ENCODE data around the gene GALNT9. TPM values are rescaled to one million over a fixed set of nuclear protein-coding genes. Genes with fewer than 3 reads are reported as not detected.

GALNT9 gene
- polyA plus RNA-seq, 1 donor from 2014 or later, result 13.5 TPM

GRCh38 chr12:132175496-132176384 is 153.6 kb downstream of the GALNT9 start:
- Histone ChIP-seq H3K79me2 (replicated peaks; ENCODE audit: insufficient read depth, low read length) (no peaks in the 10 kb centered on the region), H3F3A (ENCODE audit: insufficient read depth, low read length, poor library complexity, severe bottlenecking) (no peaks in the 10 kb centered on the region), H3K36me3 (ENCODE audit: insufficient read depth, low read length) (no peaks in the 10 kb centered on the region), H3K27ac (ENCODE audit: low read length) (no peak overlapping the region), H3K27me3 (ENCODE audit: insufficient read depth, low read depth, low read length) (no peaks in the 10 kb centered on the region), H2AFZ (ENCODE audit: low read depth, low read length) (no peak overlapping the region), H3K9me2 (ENCODE audit: insufficient read depth, low read length) (no peaks in the 10 kb centered on the region), H3K4me2 (ENCODE audit: low read length) (no peak overlapping the region), H4K20me1 (ENCODE audit: insufficient read depth) (no peaks in the 10 kb centered on the region), H3K4me3 (ENCODE audit: low read length) (no peak overlapping the region), H3K9me3 (ENCODE audit: low read length) (no peaks in the 10 kb centered on the region), H3K9ac (ENCODE audit: low read length) (no peak overlapping the region)
- TF ChIP-seq RAD21 (conservative IDR thresholded peaks at IDR 0.05) (no peak), EZH2 (IDR thresholded peaks at IDR 0.05; ENCODE audit: borderline replicate concordance, insufficient read depth, low read length, poor library complexity, severe bottlenecking) (no peak), CTCF (IDR thresholded peaks at IDR 0.05; ENCODE audit: poor library complexity, severe bottlenecking) (no peak), EP300 (conservative IDR thresholded peaks at IDR 0.05; ENCODE audit: poor library complexity, severe bottlenecking) (no peak), SMC3 (conservative IDR thresholded peaks at IDR 0.05; ENCODE audit: poor library complexity) (no peak), TAF1 (IDR thresholded peaks at IDR 0.05; ENCODE audit: low read depth) (no peak), MXI1 (conservative IDR thresholded peaks at IDR 0.05; ENCODE audit: poor library complexity, severe bottlenecking) (no peak), POLR2AphosphoS5 (IDR thresholded peaks at IDR 0.05) (no peak), REST (IDR thresholded peaks at IDR 0.05; ENCODE audit: borderline replicate concordance) (no peak)

GRCh38 chr12:132174839-132175490 is 154.4 kb downstream of the GALNT9 start:
- Histone ChIP-seq H4K20me1 (ENCODE audit: insufficient read depth) (no peaks in the 10 kb centered on the region), H3K36me3 (ENCODE audit: insufficient read depth, low read length) (no peaks in the 10 kb centered on the region), H3K4me2 (ENCODE audit: low read length) (no peak overlapping the region), H2AFZ (ENCODE audit: low read depth, low read length) (no peak overlapping the region), H3K27ac (ENCODE audit: low read length) (no peak overlapping the region), H3K9me2 (ENCODE audit: insufficient read depth, low read length) (no peaks in the 10 kb centered on the region), H3K27me3 (ENCODE audit: insufficient read depth, low read depth, low read length) (no peaks in the 10 kb centered on the region), H3K79me2 (replicated peaks; ENCODE audit: insufficient read depth, low read length) (no peaks in the 10 kb centered on the region), H3K4me3 (ENCODE audit: low read length) (no peak overlapping the region), H3K9ac (ENCODE audit: low read length) (no peak overlapping the region), H3K9me3 (ENCODE audit: low read length) (no peaks in the 10 kb centered on the region), H3F3A (ENCODE audit: insufficient read depth, low read length, poor library complexity, severe bottlenecking) (no peaks in the 10 kb centered on the region)
- TF ChIP-seq REST (IDR thresholded peaks at IDR 0.05; ENCODE audit: borderline replicate concordance) (no peak), POLR2AphosphoS5 (IDR thresholded peaks at IDR 0.05) (no peak), CTCF (IDR thresholded peaks at IDR 0.05; ENCODE audit: poor library complexity, severe bottlenecking) (no peak), MXI1 (conservative IDR thresholded peaks at IDR 0.05; ENCODE audit: poor library complexity, severe bottlenecking) (no peak), EP300 (conservative IDR thresholded peaks at IDR 0.05; ENCODE audit: poor library complexity, severe bottlenecking) (no peak), TAF1 (IDR thresholded peaks at IDR 0.05; ENCODE audit: low read depth) (no peak), RAD21 (conservative IDR thresholded peaks at IDR 0.05) (no peak), EZH2 (IDR thresholded peaks at IDR 0.05; ENCODE audit: borderline replicate concordance, insufficient read depth, low read length, poor library complexity, severe bottlenecking) (no peak), SMC3 (conservative IDR thresholded peaks at IDR 0.05; ENCODE audit: poor library complexity) (no peak)
